ENCODE data around the gene CHMP5.
"Not testable (repeated sequence)": the region's sequence is repeated elsewhere in the genome, so short reads cannot be mapped to it uniquely, and the experiment has no call there.

The CHMP5 gene

DNA sequence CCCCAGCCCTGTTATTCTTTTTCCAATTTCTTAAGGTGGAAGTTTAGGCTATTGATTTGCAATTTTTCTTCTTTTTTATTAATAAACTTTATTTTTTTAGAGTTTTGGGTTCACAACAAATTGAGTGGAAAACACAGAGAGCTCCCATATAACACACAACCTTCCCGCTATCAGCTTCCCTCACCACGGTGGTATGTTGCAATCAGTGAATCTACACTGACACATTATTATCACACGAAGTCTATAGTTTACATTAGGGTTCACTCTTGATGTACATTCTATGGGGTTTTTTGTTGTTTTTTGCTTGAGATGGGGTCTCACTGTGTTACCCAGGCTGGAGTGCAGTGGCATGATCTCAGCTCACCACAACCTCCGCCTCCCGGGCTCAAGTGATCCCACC, 20.7 kb downstream of the CHMP5 start:
- DNase-seq = no peak

DNA sequence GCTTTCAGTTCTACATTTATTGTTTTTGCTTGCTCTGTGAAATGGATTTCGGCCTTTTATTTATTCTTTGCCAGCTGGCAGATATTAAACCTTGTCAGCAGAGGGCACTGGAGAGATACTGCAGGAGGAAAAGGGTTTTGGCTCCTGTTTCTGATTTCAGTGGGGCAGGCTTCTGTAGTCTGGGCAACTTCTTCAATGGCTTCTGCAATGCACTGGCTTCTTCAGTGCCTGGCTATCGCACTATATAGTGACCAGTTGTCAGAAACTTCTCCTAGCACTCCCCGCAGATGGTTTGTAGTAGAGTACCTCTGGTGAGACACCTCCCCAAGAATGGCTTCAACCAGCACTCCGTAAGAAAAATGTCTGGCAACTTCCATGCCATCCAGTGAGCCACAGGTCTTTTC, 22.2 kb downstream of the CHMP5 start:
- peak; percentile 60 for DNase-seq

- no peak for DNase-seq
Measured at GRCh38 chr9:33288235-33288634, 23.4 kb downstream of the CHMP5 start.

GRCh38 chr9:33288828-33289483, 24.1 kb downstream of the CHMP5 start:
- DNase-seq = no peak

DNA sequence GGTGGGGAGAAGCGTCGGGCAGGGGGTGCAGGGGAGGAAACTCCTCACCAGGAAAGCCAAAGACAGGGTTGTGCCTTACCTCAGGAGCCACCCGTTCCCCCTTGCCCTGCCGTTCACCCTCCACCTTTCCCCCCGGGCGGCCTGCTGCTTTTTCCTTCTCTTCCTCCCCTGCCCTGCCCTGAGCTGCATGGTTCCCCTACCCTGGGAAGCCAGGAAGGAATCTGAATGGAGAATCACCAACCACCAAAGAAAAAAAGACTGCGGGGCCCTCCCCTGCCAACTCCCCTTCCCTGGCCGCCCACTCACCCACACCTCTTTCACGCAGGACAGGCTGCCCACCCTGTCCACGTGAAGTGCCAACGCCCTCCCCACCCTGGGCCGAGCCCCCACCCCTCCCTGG, 24.6 kb downstream of the CHMP5 start:
- DNase-seq = peak; percentile 21

DNA sequence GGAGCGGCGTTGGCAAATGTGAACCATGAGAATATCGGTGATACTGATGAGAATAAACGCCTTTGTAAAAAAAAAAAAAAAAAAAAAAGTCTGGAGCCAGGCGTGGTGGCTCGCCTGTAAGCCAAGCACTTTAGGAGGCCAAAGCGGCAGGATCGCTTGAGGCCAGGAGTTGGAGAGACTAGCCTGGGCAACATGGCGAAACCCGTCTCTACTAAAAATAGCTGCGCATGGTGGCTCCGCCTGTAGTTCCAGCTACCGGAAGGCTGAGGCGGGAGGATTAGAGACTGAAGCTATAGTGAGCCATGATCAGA, 25.0 kb downstream of the CHMP5 start:
- no peak for DNase-seq

DNA sequence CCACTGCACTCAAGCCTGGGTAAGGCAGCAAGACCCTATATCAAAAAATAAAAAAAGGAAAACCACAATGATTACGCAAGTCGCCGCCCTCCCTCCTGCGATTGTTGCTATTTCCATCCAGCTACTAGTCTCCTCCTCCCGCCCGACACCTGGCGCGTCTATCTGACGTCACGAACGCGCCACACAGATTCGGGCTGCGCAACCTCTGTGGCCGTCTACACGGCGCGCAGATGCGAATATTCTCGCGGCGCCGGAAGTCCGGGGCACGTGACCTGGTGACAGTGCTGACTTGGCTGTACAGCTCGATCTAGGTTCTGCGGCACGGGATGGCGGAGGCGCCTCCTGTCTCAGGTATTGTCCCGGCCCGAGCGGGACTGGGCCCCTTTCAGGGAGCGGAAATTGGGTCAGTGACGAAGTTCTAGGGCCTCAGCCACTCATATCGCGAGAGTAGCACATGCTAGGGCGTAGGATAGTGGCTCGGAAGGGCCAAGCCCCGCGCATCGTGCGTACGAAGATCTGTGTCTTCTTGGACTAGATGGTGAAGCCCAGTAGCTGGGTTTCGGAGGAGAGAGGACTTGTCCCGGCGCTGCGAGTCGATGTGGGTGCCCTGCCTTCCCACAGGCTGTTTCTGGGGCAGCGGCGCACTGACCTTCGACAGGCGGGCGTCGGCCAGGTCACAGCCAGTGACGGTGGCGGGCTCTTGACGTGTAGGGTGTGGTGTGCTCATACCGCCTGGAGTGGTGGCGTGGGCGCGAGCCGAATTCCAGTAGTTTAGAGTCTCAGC, 25.6 kb downstream of the CHMP5 start, which contains the start of gene NFX1:
Gene NFX1 (plus strand): TSS at position 270 of the 784 bp plus-strand sequence. CDS start 57 bp downstream, at position 327.
- DNase-seq = peak; percentile 98

GRCh38 chr9:33291031-33291397, 26.2 kb downstream of the CHMP5 start:
- no peak for DNase-seq

GRCh38 chr9:33291901-33292300, 27.1 kb downstream of the CHMP5 start:
- DNase-seq = no peak

DNA sequence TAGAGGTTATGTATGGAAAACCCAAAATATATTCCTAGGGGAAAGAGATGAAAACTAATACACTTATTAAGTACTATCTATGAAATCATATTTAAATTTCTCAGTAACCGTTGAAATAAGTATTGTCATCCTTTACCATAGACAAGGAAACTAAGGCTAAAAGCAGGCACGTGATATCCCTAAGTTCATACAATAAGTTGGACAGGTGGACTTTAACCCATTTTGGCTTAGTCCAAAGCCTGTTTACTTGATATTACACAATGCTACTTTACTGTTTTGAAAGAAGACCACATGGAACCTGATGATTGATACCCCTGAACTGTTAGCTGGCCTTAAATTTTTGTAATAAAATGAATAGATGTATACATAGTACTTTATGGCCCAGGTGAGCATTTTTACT, 28.9 kb downstream of the CHMP5 start:
- no peak for DNase-seq

GRCh38 chr9:33294670-33295432, 30.0 kb downstream of the CHMP5 start:
- DNase-seq = no peak

GRCh38 chr9:33295571-33295970, 30.7 kb downstream of the CHMP5 start:
- no peak for DNase-seq

DNA sequence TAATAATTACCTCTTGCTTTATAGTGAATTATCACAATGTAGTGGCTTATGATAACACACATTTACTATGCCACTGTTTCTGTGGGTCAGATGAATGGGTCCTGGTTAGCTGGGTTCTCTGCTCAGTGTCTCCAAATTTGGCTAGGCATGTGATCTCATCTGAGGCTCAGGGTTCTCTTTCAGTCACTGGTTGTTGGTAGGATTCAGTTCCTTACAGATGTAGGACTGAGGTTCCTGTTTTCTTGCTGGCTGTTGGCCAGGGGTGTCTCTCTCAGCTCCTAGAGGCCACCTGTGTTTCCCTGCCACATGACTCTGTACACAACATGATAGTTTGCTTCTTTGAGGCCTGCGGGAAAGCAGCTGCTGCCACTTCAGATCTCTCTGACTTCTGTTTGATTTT, 32.6 kb downstream of the CHMP5 start:
- DNase-seq = peak; percentile 13

DNA sequence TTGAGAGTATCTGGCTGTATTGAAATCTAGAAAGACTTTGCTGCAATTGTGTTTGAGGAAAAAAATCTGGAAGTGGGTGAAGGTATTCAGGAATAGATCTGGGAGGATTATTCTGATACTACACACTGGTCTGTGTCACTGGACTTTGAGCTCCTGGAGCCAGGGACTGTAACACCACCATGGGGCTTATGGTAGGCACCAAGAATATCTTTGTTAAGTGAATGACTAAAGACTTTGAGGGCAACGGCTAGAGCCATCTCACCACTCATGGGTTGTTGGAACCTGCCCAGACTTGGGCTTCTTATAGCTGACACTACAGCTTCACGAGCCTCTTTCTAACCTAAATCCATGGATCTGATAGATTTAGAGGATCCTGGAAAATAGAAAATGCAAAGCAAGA, 35.7 kb downstream of the CHMP5 start:
- no peak for DNase-seq

GRCh38 chr9:33304362-33304761, 39.5 kb downstream of the CHMP5 start:
- no peak for DNase-seq

DNA sequence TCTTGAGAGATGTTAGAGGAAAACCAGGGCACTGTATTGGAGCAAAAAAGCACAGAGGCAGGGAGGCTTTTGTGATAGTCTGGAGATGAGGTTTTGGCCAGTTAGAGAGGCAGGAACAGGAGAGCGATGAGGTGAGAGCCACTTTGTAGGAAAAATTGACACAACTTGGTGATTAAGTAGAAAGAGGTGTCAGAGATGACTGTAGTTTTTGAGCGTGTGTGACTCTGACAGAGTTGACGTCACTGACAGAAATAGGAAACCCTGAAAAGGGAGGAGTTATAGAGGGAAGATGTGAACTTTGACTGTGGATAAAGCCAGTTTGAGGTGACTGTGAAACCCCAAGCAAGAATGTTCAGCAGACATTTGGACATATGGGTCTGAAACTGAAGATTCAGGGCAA, 41.2 kb downstream of the CHMP5 start:
- DNase-seq = no peak

- DNase-seq = no peak
Measured at GRCh38 chr9:33307067-33307466, 42.2 kb downstream of the CHMP5 start.

DNA sequence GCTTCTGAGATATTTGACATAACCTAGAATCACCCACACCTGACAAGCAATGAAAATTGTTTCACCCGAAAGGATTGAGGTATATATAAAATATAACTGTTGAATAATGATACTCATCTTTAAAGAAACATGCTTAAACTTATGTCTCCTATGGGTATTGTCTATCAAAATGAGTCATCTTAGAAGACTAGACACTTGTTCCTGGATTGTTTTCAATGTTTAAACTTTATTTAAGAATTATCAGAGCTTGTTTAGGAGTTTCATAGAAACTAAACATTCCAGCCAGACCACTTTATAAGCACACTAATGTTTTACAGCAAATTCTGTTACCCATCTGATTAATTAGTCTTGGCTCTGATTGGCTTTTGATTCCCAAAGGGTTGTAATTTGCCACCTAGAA, 45.1 kb downstream of the CHMP5 start:
- no peak for DNase-seq

DNA sequence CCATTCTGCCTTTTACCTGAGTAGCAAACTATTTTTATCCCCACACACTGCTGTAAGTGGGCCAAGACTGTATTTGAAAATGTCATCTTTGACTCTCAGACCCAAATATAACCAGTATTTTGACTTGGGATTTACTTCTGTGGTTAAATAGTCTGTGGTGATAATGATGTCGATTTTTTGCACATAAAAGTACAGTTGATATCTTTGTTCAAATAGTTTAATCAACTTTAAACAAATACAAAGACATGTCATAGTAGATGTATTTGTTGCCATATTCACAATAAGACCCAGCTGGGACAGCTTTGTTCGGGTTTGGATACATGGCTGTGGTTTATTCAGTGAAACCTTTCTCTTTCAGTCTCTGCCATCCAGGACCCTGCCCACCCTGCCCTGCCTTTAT, 45.9 kb downstream of the CHMP5 start:
- no peak for DNase-seq

DNA sequence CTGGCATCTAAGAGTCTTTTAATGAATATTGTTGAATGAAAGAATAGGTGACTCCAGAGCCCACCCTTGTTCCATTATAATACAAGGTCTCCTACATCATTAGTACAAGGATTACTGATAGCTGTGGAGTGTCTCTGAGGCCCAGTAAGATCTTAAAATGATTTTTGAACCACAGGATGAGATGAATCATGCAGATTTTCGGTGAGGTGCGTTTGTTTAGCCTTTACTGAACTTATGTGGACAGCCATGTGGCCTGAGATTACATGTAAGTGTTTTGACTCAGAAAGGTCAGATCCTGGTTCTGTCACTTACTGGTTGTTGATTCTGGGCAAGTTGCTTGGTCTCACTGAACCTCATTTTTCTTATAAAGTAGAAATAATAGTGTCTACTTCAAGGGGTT, 47.1 kb downstream of the CHMP5 start:
- no peak for DNase-seq

GRCh38 chr9:33315371-33315770, 50.5 kb downstream of the CHMP5 start:
- DNase-seq = no peak

DNA sequence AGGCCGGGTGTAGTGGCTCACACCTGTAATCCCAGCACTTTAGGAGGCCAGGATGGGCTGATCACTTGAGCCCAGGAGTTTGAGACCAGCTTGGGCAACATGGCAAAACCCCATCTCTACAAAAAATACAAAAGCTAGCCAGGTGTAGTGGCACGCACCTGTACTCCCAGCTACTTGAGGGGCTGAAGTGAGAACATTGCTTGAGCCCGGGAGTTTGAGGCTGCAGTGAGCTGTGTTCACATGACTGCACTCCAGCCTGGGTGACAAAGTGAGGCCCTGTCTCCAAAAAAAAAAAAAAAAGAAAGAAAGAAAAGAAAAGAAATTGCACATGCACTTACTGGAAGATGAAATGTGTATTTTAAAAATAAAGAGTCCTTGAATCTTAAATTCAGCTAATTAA, 52.3 kb downstream of the CHMP5 start:
- not testable (repeated sequence) for DNase-seq

- no peak for DNase-seq
Measured at GRCh38 chr9:33318225-33318624, 53.4 kb downstream of the CHMP5 start.

DNA sequence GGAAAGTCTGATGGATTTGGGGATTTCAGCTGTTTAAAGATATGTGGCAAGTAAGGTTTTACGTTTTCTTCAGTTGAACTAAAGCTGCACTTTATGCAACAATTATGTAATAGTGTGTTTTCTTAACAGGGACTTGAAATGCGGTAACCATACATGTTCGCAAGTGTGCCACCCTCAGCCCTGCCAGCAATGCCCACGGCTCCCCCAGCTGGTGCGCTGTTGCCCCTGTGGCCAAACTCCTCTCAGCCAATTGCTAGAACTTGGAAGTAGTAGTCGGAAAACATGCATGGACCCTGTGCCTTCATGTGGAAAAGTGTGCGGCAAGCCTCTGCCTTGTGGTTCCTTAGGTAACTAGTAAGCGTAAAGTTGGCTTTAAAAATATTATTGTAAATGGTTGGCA, 53.9 kb downstream of the CHMP5 start:
- no peak for DNase-seq

Data from CD4-positive, alpha-beta T cell treated with Interleukin-17A for 4 hours (primary cell).